Transverse colon (tissue), 4 donors: ENCODE results near the gene ICAM4. TPM values are rescaled to one million over a fixed set of nuclear protein-coding genes. Genes with fewer than 3 reads are reported as not detected.
A peak's percentile ranks its signal among the peaks of the same experiment; 100 is the strongest.
"Not testable (repeated sequence)": the region's sequence is repeated elsewhere in the genome, so short reads cannot be mapped to it uniquely, and the experiment has no call there.

Experiments
- DNase-seq: peaks from one replicate; pipeline ENCODE4 v3.0.0-alpha.2; 2019
- H3K27ac ChIP-seq, 4 donors: fragments of 200-600 bp; sonication (generic); 2 replicates each; pipeline ENCODE4 v1.5.1; 2016 to 2018; ENCODE audit warnings: inconsistent platforms in 4 of 4
- H3K27me3 ChIP-seq: fragments of 200-600 bp; sonication (generic); 2 replicates; pipeline ENCODE4 v1.5.1; 2017; ENCODE audit warnings: inconsistent platforms
- H3K36me3 ChIP-seq, 4 donors: fragments of 200-600 bp; sonication (generic); 2 replicates each; pipeline ENCODE4 v1.5.1; 2017 to 2019; ENCODE audit warnings: inconsistent platforms in 4 of 4
- H3K4me1 ChIP-seq, 4 donors: fragments of 200-600 bp; sonication (generic); 2 replicates each; pipeline ENCODE4 v1.5.1; 2017 to 2020; ENCODE audit warnings: inconsistent platforms in 4 of 4
- H3K4me3 ChIP-seq, 4 donors: fragments of 200-600 bp; sonication (generic); 1 replicate in 1 of 4; 2 replicates in 3 of 4; pipeline versions ENCODE4 v1.5.1 to v1.6.1; 2017 to 2019; ENCODE audit warnings: inconsistent platforms in 4 of 4
- H3K9me3 ChIP-seq, 2 donors: fragments of 200-600 bp; sonication (generic); 2 replicates each; pipeline ENCODE4 v1.5.1; 2017 to 2019; ENCODE audit warnings: inconsistent platforms in 2 of 2
- CTCF ChIP-seq, 5 experiments: fragments of 200-600 bp in 3 of 5; fragments of 450-650 bp in 2 of 5; sonication (generic) in 3 of 5; IDR thresholded peaks; 1 replicate in 2 of 5; 2 replicates in 3 of 5; pipeline ENCODE4 v1.5.1; 2016 to 2017; ENCODE audit warnings: antibody characterized with exemption in 5 of 5, inconsistent platforms in 3 of 5, mild to moderate bottlenecking in 2 of 5, moderate library complexity in 1 of 5
- EP300 ChIP-seq: sonication (generic); formaldehyde crosslinking; IDR thresholded peaks from one replicate; pipeline ENCODE4 v1.6.1; 2017; ENCODE audit warnings: antibody characterized with exemption, low read depth
- POLR2A ChIP-seq: fragments of 450-650 bp; IDR thresholded peaks from one replicate; pipeline ENCODE4 v1.6.1; 2016; ENCODE audit warnings: antibody characterized with exemption, mild to moderate bottlenecking, moderate library complexity
- POLR2AphosphoS5 ChIP-seq, 3 donors: sonication (generic); formaldehyde crosslinking; IDR thresholded peaks; one replicate each; pipeline ENCODE4 v1.6.1; 2016; ENCODE audit warnings: antibody characterized with exemption in 3 of 3
- WGBS, 2 donors: methylation state at CpG; one replicate each; pipeline ENCODE4 v1.1.5; 2018; ENCODE audit warnings: low coverage in 1 of 2; 5-methylcytosine and 5-hydroxymethylcytosine counted together
- in situ Hi-C, 4 donors: fragments of 200-750 bp; cut with MboI; loops; one replicate each; pipeline versions ENCODE4 v1.15.0 to v1.15.1; 2017; ENCODE audit warnings: low sequenced_read_pairs in 3 of 4, low pct_ligation_motif_present in 1 of 4, low pct_unique_long_range_greater_than_20kb in 1 of 4
- intact Hi-C: fragments of 100-400 bp; cut with DNase I; formaldehyde crosslinking; loops from one replicate; pipeline ENCODE4 v1.15.1; 2023; ENCODE audit warnings: low total_unique reads
- total RNA-seq, 4 donors: library from RNA; depleted of rRNA; stranded (reverse); fragments of >200 nt; gene quantifications; one replicate each; pipeline ENCODE4 v1.1.0, GENCODE V29; 2016

Gene ICAM4, protein sequence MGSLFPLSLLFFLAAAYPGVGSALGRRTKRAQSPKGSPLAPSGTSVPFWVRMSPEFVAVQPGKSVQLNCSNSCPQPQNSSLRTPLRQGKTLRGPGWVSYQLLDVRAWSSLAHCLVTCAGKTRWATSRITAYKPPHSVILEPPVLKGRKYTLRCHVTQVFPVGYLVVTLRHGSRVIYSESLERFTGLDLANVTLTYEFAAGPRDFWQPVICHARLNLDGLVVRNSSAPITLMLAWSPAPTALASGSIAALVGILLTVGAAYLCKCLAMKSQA
- under 1 TPM in 2 of 4 donors, not detected in 2; 0.48 to 0.55 TPM for total RNA-seq

DNA sequence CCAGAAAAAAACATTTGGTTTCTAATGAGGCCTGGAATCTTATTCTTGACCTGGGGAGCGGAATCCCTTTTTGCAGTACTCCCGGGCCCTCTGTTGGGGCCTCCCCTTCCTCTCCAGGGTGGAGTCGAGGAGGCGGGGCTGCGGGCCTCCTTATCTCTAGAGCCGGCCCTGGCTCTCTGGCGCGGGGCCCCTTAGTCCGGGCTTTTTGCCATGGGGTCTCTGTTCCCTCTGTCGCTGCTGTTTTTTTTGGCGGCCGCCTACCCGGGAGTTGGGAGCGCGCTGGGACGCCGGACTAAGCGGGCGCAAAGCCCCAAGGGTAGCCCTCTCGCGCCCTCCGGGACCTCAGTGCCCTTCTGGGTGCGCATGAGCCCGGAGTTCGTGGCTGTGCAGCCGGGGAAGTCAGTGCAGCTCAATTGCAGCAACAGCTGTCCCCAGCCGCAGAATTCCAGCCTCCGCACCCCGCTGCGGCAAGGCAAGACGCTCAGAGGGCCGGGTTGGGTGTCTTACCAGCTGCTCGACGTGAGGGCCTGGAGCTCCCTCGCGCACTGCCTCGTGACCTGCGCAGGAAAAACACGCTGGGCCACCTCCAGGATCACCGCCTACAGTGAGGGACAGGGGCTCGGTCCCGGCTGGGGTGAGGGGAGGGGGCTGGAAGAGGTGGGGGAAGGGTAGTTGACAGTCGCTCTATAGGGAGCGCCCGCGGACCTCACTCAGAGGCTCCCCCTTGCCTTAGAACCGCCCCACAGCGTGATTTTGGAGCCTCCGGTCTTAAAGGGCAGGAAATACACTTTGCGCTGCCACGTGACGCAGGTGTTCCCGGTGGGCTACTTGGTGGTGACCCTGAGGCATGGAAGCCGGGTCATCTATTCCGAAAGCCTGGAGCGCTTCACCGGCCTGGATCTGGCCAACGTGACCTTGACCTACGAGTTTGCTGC is at the start of gene ICAM4:
ICAM4 (plus strand) TSS at position 153 of the 935 bp plus-strand sequence; CDS start at position 211, 58 bp downstream.
- H3K4me3 ChIP-seq = peak within 1 kb of the TSS in 2 of 4 donors; percentile 13 to 24
- H3K27me3 ChIP-seq = peaks cover 56% of the 10 kb centered on the region
- H3K4me1 ChIP-seq = peaks cover 35 to 51% (median 48%) of the 10 kb centered on the region in 4 donors
- 10% methylated on average over 48 of the region's 59 CpGs; no CpG with 5 or more reads in 1 of the 2 donors for WGBS, 2 donors
- H3K9me3 ChIP-seq = no peaks in the 10 kb centered on the region
- peak within 1 kb of the TSS; percentile 14 to 63 (median 30) for H3K27ac ChIP-seq
- in situ Hi-C loops = no loop called here
- no peaks in the 10 kb centered on the region for H3K36me3 ChIP-seq
- intact Hi-C loops = loop anchor here (5.0 kb wide), 1 partner anchor 645 kb away; no protein-coding TSS in a partner anchor
- TF ChIP-seq POLR2AphosphoS5 (IDR thresholded peaks at IDR 0.05) (no peak), EP300 (no peak), CTCF (IDR thresholded peaks at IDR 0.05) (no peak), POLR2A (no peak)
- peak; percentile 48 for DNase-seq

DNA sequence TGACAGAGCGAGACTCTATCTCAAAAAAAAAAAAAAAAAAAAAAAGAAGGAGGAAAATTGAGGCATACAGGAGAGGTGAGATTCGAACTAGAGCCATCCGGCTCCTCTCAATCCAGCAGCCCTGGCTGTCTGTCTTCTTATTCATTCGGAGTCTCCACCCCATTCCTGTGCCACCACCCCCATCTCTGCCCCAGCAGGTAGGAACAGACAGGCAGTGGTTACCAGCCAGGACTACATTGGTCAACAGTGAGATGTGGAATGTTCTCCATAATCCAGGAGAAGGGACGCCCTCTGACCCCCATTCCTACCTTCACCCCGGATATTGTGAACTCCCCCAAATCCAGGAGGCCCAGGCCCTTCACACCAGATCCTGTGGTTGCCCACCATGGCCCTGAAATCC is 49.1 kb upstream of the ICAM4 start:
- Histone ChIP-seq H3K4me3 (no peak overlapping the region), H3K4me1 (peaks cover 0 to 13% (median 3%) of the 10 kb centered on the region in 4 donors), H3K36me3 (no peaks in the 10 kb centered on the region), H3K27ac (peak overlapping the region; percentile 59 to 76 (median 70)), H3K9me3 (no peaks in the 10 kb centered on the region), H3K27me3 (no peaks in the 10 kb centered on the region)
- intact Hi-C loops (loop anchor here (10.0 kb wide), 1 partner anchor 123 kb away; the partner anchor contains the start of genes EIF3G and P2RY11), in situ Hi-C loops (loop anchor here in 2 of 4 donors (10.0 to 25.0 kb wide), 2 partner anchors 125 to 133 kb away; partner anchors contain the start of genes ANGPTL6 (in 2 of the 2), PPAN (in 2 of the 2), EIF3G (in 1 of the 2) and P2RY11 (in 1 of the 2))
- 78 to 79% methylated on average over 3 to 6 of the region's 6 CpGs for WGBS, 2 donors
- no peak for DNase-seq
- TF ChIP-seq CTCF (IDR thresholded peaks at IDR 0.05) (no peak), EP300 (no peak), POLR2AphosphoS5 (IDR thresholded peaks at IDR 0.05) (no peak), POLR2A (no peak)

- Histone ChIP-seq H3K9me3 (no peaks in the 10 kb centered on the region), H3K27me3 (no peaks in the 10 kb centered on the region), H3K27ac (peak overlapping the region; percentile 59 to 76 (median 70)), H3K4me1 (peaks cover 0 to 13% (median 3%) of the 10 kb centered on the region in 4 donors), H3K36me3 (no peaks in the 10 kb centered on the region), H3K4me3 (no peak overlapping the region)
- in situ Hi-C loops = loop anchor here in 2 of 4 donors (10.0 to 25.0 kb wide), 2 partner anchors 126 to 133 kb away; partner anchors contain the start of genes ANGPTL6 (in 2 of the 2), PPAN (in 2 of the 2), EIF3G (in 1 of the 2) and P2RY11 (in 1 of the 2)
- 30 to 70% methylated on average over 2 to 11 of the region's 12 CpGs for WGBS, 2 donors
- TF ChIP-seq POLR2AphosphoS5 (IDR thresholded peaks at IDR 0.05) (peak; percentile 22 to 39 (median 34)), EP300 (no peak)
- intact Hi-C loops = loop anchor here (10.0 kb wide), 1 partner anchor 123 kb away; the partner anchor contains the start of genes EIF3G and P2RY11
- peak; percentile 49 for DNase-seq
These were observed 48.5 kb upstream of the ICAM4 start for GRCh38 chr19:10238172-10238783.

GRCh38 chr19:10241826-10242449 is 44.8 kb upstream of the ICAM4 start:
- peaks cover 0 to 13% (median 3%) of the 10 kb centered on the region in 4 donors for H3K4me1 ChIP-seq
- H3K27me3 ChIP-seq, intact Hi-C loops, H3K9me3 ChIP-seq, H3K27ac ChIP-seq, H3K4me3 ChIP-seq, H3K36me3 ChIP-seq, DNase-seq: not testable (repeated sequence)
- 97% methylated on average over 11 of the region's 11 CpGs; no CpG with 5 or more reads in 1 of the 2 donors for WGBS, 2 donors
- in situ Hi-C loops = loop anchor here in 2 of 4 donors (10.0 to 25.0 kb wide), 3 partner anchors 47 to 317 kb away; partner anchors contain the start of genes ANGPTL6 (in 1 of the 2), DNMT1 (in 1 of the 2), EIF3G (in 1 of the 2) and P2RY11 (in 1 of the 2)
